HCT116 (cell line): ENCODE data around the gene TMEM44. TPM values are rescaled to one million over a fixed set of nuclear protein-coding genes. Genes with fewer than 3 reads are reported as not detected.

ENCODE experiments used
- ATAC-seq: fragments of 200-7000 bp; cut with Tn5 transposase; 2 replicates; pipeline ENCODE4 v1.9.1; 2020; ENCODE audit warnings: mild to moderate bottlenecking, moderate library complexity
- BruUV-seq: library from RNA; stranded (reverse); fragments of 400-500 nt; replicated peaks from 2 replicates; lab custom pipeline; 2021; lab: Mats Ljungman, UMichigan
- CTCF ChIA-PET: fragments of 300-600 bp; sonication (Branson Sonifier 250); formaldehyde crosslinking; loops from one replicate; lab custom pipeline; 2021; ENCODE audit warnings: antibody characterized with exemption; lab: Charles Lee
- POLR2A ChIA-PET: fragments of 300-600, 350-600 bp; sonication (Branson Sonifier 250); formaldehyde crosslinking; loops from one replicate; lab custom pipeline; 2021; ENCODE audit warnings: antibody characterized with exemption; lab: Charles Lee
- RAD21 ChIA-PET, 2 experiments: fragments of 300-600 bp; sonication (Branson Sonifier 250); formaldehyde crosslinking; loops; one replicate each; lab custom pipeline; 2023; ENCODE audit warnings: low total read pairs in 2 of 2; ENCODE audit not compliant: uncharacterized antibody in 2 of 2, unreplicated experiment in 2 of 2, low non-redundant PET in 1 of 2; lab: Charles Lee
- DNase-seq: peaks from one replicate; pipeline ENCODE4 v3.0.0-alpha.2; 2010; ENCODE audit warnings: low read depth, low spot score
- H2AFZ ChIP-seq: fragments of 200-600 bp; shearing (Covaris generic), sonication (generic); 2 replicates; pipeline ENCODE4 v1.6.1; 2017; ENCODE audit warnings: low read depth, mixed run types, mixed read lengths, antibody characterized with exemption, low read length; ENCODE audit not compliant: poor library complexity, severe bottlenecking
- H3K27ac ChIP-seq: 2 replicates; pipeline ENCODE4 v1.5.1; 2012; ENCODE audit warnings: low read depth, low read length
- H3K27me3 ChIP-seq: fragments of 200-600 bp; sonication (generic); 2 replicates; pipeline ENCODE4 v1.6.1; 2016; ENCODE audit warnings: mixed run types, low read length, mixed read lengths; ENCODE audit not compliant: insufficient read depth
- H3K36me3 ChIP-seq, 2 experiments: fragments of 200-500 bp in 1 of 2; fragments of 200-600 bp in 1 of 2; sonication (Bioruptor generic) in 1 of 2; sonication (generic) in 1 of 2; 2 replicates each; pipeline versions ENCODE4 v1.5.1 to v1.6.1; 2014 to 2016; ENCODE audit warnings: low read length in 2 of 2, inconsistent platforms in 1 of 2, mixed read lengths in 1 of 2, mixed run types in 1 of 2; ENCODE audit not compliant: insufficient read depth in 2 of 2, control insufficient read depth in 1 of 2
- H3K4me1 ChIP-seq, 2 experiments: fragments of 200-600 bp in 1 of 2; sonication (generic) in 1 of 2; 2 replicates each; pipeline versions ENCODE4 v1.5.1 to v1.6.1; 2012 to 2017; ENCODE audit warnings: low read length in 2 of 2, inconsistent platforms in 1 of 2, mild to moderate bottlenecking in 1 of 2, mixed read lengths in 1 of 2, mixed run types in 1 of 2, moderate library complexity in 1 of 2; ENCODE audit not compliant: insufficient read depth in 2 of 2, control insufficient read depth in 1 of 2
- H3K4me2 ChIP-seq: fragments of 200-600 bp; sonication (generic); 2 replicates; pipeline ENCODE4 v1.6.1; 2017; ENCODE audit warnings: mixed run types, low read length, mixed read lengths
- H3K4me3 ChIP-seq, 2 experiments: fragments of 200-600 bp in 1 of 2; sonication (generic) in 1 of 2; replicated peaks in 1 of 2; 2 replicates each; pipeline ENCODE4 v1.5.1; 2011 to 2016; ENCODE audit warnings: low read length in 2 of 2, control low read depth in 1 of 2, low read depth in 1 of 2, mild to moderate bottlenecking in 1 of 2, mixed read lengths in 1 of 2, mixed run types in 1 of 2
- H3K79me2 ChIP-seq: fragments of 200-600 bp; sonication (generic); 2 replicates; pipeline ENCODE4 v1.6.1; 2017; ENCODE audit warnings: mild to moderate bottlenecking, mixed run types, low read length, moderate library complexity, mixed read lengths; ENCODE audit not compliant: insufficient read depth
- H3K9ac ChIP-seq: fragments of 200-600 bp; sonication (generic); 2 replicates; pipeline ENCODE4 v1.6.1; 2016; ENCODE audit warnings: low read length, mixed read lengths
- H3K9me2 ChIP-seq: fragments of 200-600 bp; sonication (generic), shearing (Covaris generic); 2 replicates; pipeline ENCODE4 v1.6.1; 2017; ENCODE audit warnings: mixed run types, mild to moderate bottlenecking, moderate library complexity; ENCODE audit not compliant: insufficient read depth
- H3K9me3 ChIP-seq, 2 experiments: fragments of 200-500 bp in 1 of 2; fragments of 200-600 bp in 1 of 2; sonication (Bioruptor generic) in 1 of 2; sonication (generic) in 1 of 2; 2 replicates each; pipeline ENCODE4 v1.6.1; 2014 to 2017; ENCODE audit warnings: low read length in 2 of 2, mixed read lengths in 2 of 2, inconsistent platforms in 1 of 2, low read depth in 1 of 2, mild to moderate bottlenecking in 1 of 2, mixed run types in 1 of 2, moderate library complexity in 1 of 2; ENCODE audit not compliant: control insufficient read depth in 1 of 2, insufficient read depth in 1 of 2
- H4K20me1 ChIP-seq: fragments of 200-600 bp; sonication (generic), shearing (Covaris generic); 2 replicates; pipeline ENCODE4 v1.6.1; 2017; ENCODE audit warnings: mixed run types, mild to moderate bottlenecking, moderate library complexity; ENCODE audit not compliant: insufficient read depth
- CEBPB ChIP-seq: IDR thresholded peaks from 2 replicates; pipeline ENCODE4 v1.6.1; 2012; ENCODE audit warnings: low read depth
- ELF1 ChIP-seq: IDR thresholded peaks from 2 replicates; pipeline ENCODE4 v1.6.1; 2012; ENCODE audit warnings: low read depth, borderline replicate concordance
- EZH2 ChIP-seq: fragments of 200-600 bp; sonication (generic); IDR thresholded peaks from 2 replicates; pipeline ENCODE4 v1.6.1; 2017; ENCODE audit warnings: antibody characterized with exemption, mixed run types
- JUND ChIP-seq: IDR thresholded peaks from 2 replicates; pipeline ENCODE4 v1.6.1; 2012
- SP1 ChIP-seq: IDR thresholded peaks from 2 replicates; pipeline ENCODE4 v1.6.1; 2012; ENCODE audit warnings: low read depth
- TCF7L2 ChIP-seq: IDR thresholded peaks from 2 replicates; pipeline ENCODE4 v1.7.0; 2011; ENCODE audit warnings: borderline replicate concordance, inconsistent platforms; ENCODE audit not compliant: insufficient read depth, insufficient read length; ENCODE audit errors: extremely low read depth
- intact Hi-C: fragments of 100-400 bp; cut with micrococcal nuclease; formaldehyde crosslinking; loops from 2 replicates; pipeline ENCODE4 v1.10.0; 2022
- total RNA-seq: library from RNA; stranded (reverse); gene quantifications from one replicate; pipeline ENCODE4 v1.2.1, GENCODE V29; 2021; ENCODE audit not compliant: unreplicated experiment

TMEM44 gene
- total RNA-seq, 1 experiment from 2014 or later, result 30.3 TPM

DNA sequence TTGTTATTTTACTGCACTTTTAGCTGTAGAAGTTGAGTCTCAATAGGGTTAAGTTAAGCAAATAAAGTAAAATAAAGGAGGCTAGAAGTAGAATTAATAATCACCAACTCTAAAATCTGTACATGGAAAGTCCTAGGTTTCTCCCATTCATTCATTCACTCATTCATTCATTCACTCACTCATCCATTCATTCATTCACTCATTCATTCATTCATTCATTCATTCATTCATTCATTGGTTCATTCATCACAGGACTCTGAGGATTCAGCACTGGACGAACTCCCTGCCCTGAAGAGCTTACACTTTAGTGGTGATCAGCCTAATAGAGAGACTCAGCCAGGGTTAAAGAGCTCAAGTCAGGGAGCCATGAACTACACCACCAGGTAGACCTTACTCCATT, 43.3 kb upstream of the TMEM44 start:
- Histone ChIP-seq H3K27ac (no peak overlapping the region), H3K79me2 (peaks cover 6% of the 10 kb centered on the region), H3K4me2 (no peak overlapping the region), H3K9me3 (no peaks in the 10 kb centered on the region), H3K9ac (no peak overlapping the region), H3K4me3 (no peak overlapping the region), H3K4me1 (peaks cover 0 to 7% of the 10 kb centered on the region in 2 experiments; a peak in 1 of 4 replicates), H3K9me2 (no peaks in the 10 kb centered on the region), H2AFZ (no peak overlapping the region)
- BruUV-seq, result no TSS peak
- ChIA-PET RAD21 (no interaction called here), POLR2A (no interaction called here)
- no peak for ATAC-seq
- intact Hi-C loops, result no loop called here
- TF ChIP-seq JUND (no peak), EZH2 (no peak), TCF7L2 (no peak), CEBPB (no peak), SP1 (no peak)
- TF ChIP-seq, all 23 proteins: peak for 0
- no peaks in the 10 kb centered on the region for H3K36me3 ChIP-seq
- CTCF ChIA-PET, result no interaction called here
- H3K27me3 ChIP-seq, result no peaks in the 10 kb centered on the region; the same call in 1 of the 2 replicates
- H4K20me1 ChIP-seq, result no peaks in the 10 kb centered on the region
- DNase-seq, result no peak

DNA sequence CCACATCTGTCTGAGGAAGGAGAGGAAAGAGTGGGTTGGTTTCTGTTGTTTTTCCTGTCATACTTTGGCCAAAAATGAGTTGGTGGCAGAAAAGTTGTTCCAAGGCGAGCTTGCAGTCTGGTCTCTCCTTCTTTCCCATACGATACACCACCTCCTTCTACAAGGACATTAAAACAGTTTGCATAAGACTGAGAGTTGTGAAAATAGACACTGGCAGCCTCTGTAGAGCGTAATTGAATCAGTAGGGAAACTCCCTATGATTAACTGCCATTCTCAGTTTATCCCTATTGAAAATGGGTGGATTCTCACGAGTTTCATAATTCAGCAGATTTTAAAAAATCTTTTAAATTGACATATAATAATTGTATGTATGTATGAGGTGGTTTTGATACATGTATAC, 42.5 kb upstream of the TMEM44 start:
- Histone ChIP-seq H3K4me1 (peaks cover 5 to 13% of the 10 kb centered on the region in 2 experiments; a peak in 3 of 4 replicates), H3K79me2 (peaks cover 14% of the 10 kb centered on the region), H3K9ac (no peak overlapping the region), H3K27ac (no peak overlapping the region), H3K9me3 (no peaks in the 10 kb centered on the region), H3K4me2 (no peak overlapping the region), H3K9me2 (no peaks in the 10 kb centered on the region), H3K27me3 (no peaks in the 10 kb centered on the region; the same call in 1 of the 2 replicates), H3K4me3 (no peak overlapping the region), H2AFZ (no peak overlapping the region), H3K36me3 (no peaks in the 10 kb centered on the region), H4K20me1 (peaks cover 6% of the 10 kb centered on the region; the same call in 1 of the 2 replicates)
- no peak for TF ChIP-seq ELF1
- ChIA-PET CTCF (no interaction called here), POLR2A (no interaction called here), RAD21 (no interaction called here)
- intact Hi-C loops, result no loop called here
- ATAC-seq (no peak), DNase-seq (no peak)
- BruUV-seq, result no TSS peak
